NB4 (cell line): ENCODE data around the gene SHB.

Experiments
- DNase-seq: peaks from one replicate; pipeline ENCODE4 v3.0.0; 2010; ENCODE audit warnings: low read depth
- H3K4me3 ChIP-seq: one replicate; pipeline ENCODE4 v1.5.1; 2011; ENCODE audit warnings: mild to moderate bottlenecking, low read depth, low read length, moderate library complexity
- MYC ChIP-seq: IDR thresholded peaks from 2 replicates; pipeline ENCODE4 v1.6.1; 2011; ENCODE audit warnings: low read depth, low read length
- POLR2A ChIP-seq: IDR thresholded peaks from 2 replicates; pipeline ENCODE4 v1.6.1; 2011; ENCODE audit warnings: mild to moderate bottlenecking; ENCODE audit not compliant: insufficient read length; ENCODE audit errors: extremely low read depth
- TF ChIP-seq, protein P1 (sequence below): IDR thresholded peaks from 2 replicates; pipeline ENCODE4 v1.6.1; 2011; ENCODE audit warnings: low read depth, low read length
- TF ChIP-seq, protein P2 (sequence below): IDR thresholded peaks from one replicate; pipeline ENCODE4 v1.5.1; 2012; ENCODE audit warnings: low read depth, low read length

SHB gene

DNA sequence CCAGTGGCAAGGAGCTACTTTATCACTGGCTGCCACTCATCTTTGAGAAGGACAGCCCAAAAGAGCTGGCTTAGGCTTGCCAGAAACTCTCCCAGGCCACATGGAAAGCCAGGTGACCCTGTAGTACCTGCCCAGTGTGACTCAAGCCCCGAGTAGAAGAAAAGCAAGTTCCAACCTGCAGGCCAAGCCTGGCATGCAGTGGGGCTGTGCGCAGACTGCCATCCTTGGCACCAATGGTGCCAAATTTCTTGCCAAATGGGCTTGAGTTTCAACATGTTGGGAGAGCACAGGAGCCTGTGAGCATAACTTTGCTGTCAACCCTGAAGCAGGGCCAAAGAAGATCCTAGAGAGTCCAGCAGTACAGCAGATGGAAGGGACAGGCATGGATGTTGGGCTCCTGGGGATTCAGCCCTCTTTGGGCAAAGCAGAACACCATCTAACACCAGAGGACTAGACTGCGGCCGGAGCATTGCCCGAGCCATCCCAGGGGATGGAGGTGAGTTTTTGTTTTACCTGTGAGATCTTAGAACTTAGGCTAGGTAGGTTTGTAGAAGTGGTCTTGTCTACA is 27.3 kb upstream of the SHB start:
- TF ChIP-seq, protein P1, sequence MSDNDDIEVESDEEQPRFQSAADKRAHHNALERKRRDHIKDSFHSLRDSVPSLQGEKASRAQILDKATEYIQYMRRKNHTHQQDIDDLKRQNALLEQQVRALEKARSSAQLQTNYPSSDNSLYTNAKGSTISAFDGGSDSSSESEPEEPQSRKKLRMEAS: no peak
- TF ChIP-seq, protein P2, sequence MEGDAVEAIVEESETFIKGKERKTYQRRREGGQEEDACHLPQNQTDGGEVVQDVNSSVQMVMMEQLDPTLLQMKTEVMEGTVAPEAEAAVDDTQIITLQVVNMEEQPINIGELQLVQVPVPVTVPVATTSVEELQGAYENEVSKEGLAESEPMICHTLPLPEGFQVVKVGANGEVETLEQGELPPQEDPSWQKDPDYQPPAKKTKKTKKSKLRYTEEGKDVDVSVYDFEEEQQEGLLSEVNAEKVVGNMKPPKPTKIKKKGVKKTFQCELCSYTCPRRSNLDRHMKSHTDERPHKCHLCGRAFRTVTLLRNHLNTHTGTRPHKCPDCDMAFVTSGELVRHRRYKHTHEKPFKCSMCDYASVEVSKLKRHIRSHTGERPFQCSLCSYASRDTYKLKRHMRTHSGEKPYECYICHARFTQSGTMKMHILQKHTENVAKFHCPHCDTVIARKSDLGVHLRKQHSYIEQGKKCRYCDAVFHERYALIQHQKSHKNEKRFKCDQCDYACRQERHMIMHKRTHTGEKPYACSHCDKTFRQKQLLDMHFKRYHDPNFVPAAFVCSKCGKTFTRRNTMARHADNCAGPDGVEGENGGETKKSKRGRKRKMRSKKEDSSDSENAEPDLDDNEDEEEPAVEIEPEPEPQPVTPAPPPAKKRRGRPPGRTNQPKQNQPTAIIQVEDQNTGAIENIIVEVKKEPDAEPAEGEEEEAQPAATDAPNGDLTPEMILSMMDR: no peak
- TF ChIP-seq MYC: no peak
- TF ChIP-seq POLR2A: no peak
- DNase-seq: no peak
- H3K4me3 ChIP-seq: no peak overlapping the region

DNA sequence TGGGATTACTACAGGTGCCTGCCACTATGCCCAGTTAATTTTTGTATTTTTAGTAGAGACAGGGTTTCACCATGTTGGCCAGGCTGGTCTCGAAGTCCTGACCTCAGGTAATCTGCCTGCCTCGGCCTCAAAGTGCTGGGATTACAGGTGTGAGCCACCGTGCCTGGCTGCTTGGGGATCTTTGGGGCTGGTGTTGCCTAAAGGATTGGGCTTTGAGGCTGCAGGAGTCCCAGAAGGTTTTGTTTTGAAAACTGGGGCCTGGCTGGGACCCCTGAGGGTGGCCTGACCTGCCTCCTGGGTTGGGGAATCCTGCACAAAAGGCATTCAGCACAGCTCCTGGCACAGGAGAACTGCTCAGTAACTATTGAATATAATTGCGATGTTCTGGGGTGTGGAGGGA is 25.1 kb upstream of the SHB start:
- TF ChIP-seq, protein P1: no peak
- TF ChIP-seq MYC: no peak
- no peak for TF ChIP-seq POLR2A
- TF ChIP-seq, protein P2: no peak
- no peak for DNase-seq
- no peak overlapping the region for H3K4me3 ChIP-seq

DNA sequence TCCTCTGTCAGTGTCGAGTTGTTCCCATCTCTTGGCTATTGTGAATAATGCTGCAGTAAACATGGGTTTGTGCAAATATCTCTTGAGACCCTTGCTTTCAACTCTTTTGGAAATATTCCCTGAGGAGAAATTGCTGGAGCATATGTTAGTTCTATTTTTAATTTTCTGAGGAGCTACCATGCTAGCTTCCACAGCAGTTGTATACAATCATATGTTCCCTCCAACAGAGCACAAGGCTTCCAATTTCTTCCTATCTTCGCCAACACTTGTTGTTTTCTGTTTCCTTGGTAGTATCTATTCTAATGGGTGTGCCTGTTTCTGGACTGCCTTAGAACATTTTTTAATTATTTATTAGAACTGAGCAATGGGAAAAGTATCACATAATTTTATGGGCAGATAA is 23.6 kb upstream of the SHB start:
- no peak overlapping the region for H3K4me3 ChIP-seq
- TF ChIP-seq MYC (no peak), POLR2A (no peak)
- TF ChIP-seq, protein P2: no peak
- TF ChIP-seq, protein P1: no peak
- no peak for DNase-seq

DNA sequence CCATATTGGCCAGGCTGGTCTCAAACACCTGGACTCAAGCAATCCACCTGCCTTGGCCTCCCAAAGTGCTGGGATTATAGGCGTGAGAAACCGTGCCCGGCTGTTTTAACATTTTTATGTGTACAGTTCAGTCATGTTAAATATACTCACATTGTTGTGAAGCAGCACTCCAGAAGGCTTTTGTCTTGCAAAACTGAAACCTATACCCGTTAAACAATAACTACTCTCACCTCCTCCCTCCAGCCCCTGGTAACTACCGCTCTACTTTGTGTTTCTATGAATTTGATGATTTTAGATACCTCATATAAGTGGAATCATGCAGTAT is 23.1 kb upstream of the SHB start:
- no peak for DNase-seq
- no peak overlapping the region for H3K4me3 ChIP-seq
- TF ChIP-seq POLR2A: no peak
- TF ChIP-seq, protein P2: no peak
- TF ChIP-seq, protein P1: no peak
- TF ChIP-seq MYC: no peak

DNA sequence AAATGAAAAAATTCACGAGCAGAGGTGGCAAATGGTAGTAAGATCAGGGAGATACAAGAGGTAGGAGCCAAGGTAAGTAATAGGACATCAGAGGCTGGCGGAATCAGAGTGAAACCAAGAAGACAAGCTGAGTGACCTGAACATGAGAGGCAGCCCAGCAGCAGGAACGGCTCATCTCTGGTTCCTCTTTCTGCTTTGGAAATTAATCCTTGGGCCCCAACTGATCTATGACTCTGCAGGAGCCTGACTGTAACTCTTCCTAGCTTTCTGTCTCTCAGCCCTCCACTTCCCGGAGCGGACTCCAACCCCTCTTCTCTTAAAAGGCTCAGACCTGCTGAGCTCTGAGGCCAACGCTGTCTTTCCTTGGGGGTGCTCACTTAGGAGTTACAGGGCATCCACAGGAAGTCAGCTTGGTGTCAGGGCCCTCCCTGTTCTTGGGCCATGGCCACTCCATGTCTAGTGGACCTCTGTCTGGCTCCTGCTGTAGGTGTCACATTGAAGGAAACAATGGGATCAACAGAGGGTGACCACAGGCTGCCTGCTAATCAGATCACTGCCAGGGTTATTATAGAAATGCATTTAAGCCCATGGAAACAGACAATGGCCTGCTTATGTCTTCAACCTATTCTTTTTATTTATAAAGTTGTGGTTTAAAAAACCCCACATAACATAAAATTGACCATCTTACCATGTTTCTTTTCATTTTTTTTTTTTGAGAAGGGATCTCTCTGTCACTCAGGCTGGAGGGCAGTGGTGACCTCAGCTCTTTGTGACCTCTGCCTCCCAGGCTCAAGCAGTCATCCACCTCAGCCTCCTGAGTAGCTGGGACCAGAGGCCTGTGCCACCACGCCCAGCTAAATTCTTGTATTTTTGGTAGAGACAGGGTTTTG is 22.5 kb upstream of the SHB start:
- TF ChIP-seq, protein P1: no peak
- TF ChIP-seq, protein P2: no peak
- TF ChIP-seq MYC (no peak), POLR2A (no peak)
- peak; percentile 12 for DNase-seq
- no peak overlapping the region for H3K4me3 ChIP-seq
